GM23338 (cell line): ENCODE results near the gene PLG. TPM values are rescaled to one million over a fixed set of nuclear protein-coding genes. Genes with fewer than 3 reads are reported as not detected.
"Not testable (repeated sequence)": the region's sequence is repeated elsewhere in the genome, so short reads cannot be mapped to it uniquely, and the experiment has no call there.

Experiments used
- ATAC-seq: fragments of 200-7000 bp; cut with Tn5 transposase; 3 replicates; pipeline ENCODE4 v1.9.1; 2020
- DNase-seq: peaks from one replicate; pipeline ENCODE4 v3.0.0-alpha.2; 2015; ENCODE audit warnings: low spot score
- H2AFZ ChIP-seq: fragments of 200-600 bp; sonication (generic); 2 replicates; pipeline ENCODE4 v1.8.0; 2016; ENCODE audit warnings: antibody characterized with exemption, mild to moderate bottlenecking, moderate library complexity
- H3F3A ChIP-seq: fragments of 200-600 bp; sonication (generic); replicated peaks from 2 replicates; pipeline ENCODE4 v1.8.0; 2017; ENCODE audit warnings: antibody characterized with exemption, mixed run types, low read depth
- H3K27ac ChIP-seq: fragments of 200-600 bp; sonication (generic); 2 replicates; pipeline ENCODE4 v1.6.1; 2016; ENCODE audit warnings: low read depth
- H3K27me3 ChIP-seq: fragments of 200-600 bp; sonication (generic); 2 replicates; pipeline ENCODE4 v1.8.0; 2016; ENCODE audit warnings: mild to moderate bottlenecking, mixed run types, moderate library complexity; ENCODE audit not compliant: insufficient read depth
- H3K36me3 ChIP-seq: fragments of 200-600 bp; sonication (generic); 2 replicates; pipeline ENCODE4 v1.8.0; 2016; ENCODE audit warnings: mild to moderate bottlenecking; ENCODE audit not compliant: insufficient read depth
- H3K4me1 ChIP-seq: fragments of 200-600 bp; sonication (generic); 2 replicates; pipeline ENCODE4 v1.8.0; 2016; ENCODE audit warnings: mild to moderate bottlenecking, moderate library complexity; ENCODE audit not compliant: insufficient read depth
- H3K4me2 ChIP-seq: fragments of 200-600 bp; sonication (generic); 2 replicates; pipeline ENCODE4 v1.7.1; 2017; ENCODE audit warnings: mixed run types
- H3K4me3 ChIP-seq: fragments of 200-600 bp; sonication (generic); 2 replicates; pipeline ENCODE4 v1.6.1; 2016; ENCODE audit warnings: mixed run types
- H3K79me2 ChIP-seq: fragments of 200-600 bp; sonication (generic); replicated peaks from 2 replicates; pipeline ENCODE4 v1.8.0; 2017; ENCODE audit warnings: mild to moderate bottlenecking; ENCODE audit not compliant: insufficient read depth
- H3K9me2 ChIP-seq: fragments of 200-600 bp; sonication (generic); 2 replicates; pipeline ENCODE4 v1.8.0; 2017; ENCODE audit not compliant: insufficient read depth
- H4K20me1 ChIP-seq: fragments of 200-600 bp; sonication (generic); replicated peaks from 2 replicates; pipeline ENCODE4 v1.8.0; 2017; ENCODE audit warnings: mild to moderate bottlenecking; ENCODE audit not compliant: insufficient read depth
- H3K27ac Mint-ChIP-seq: 2 replicates; pipeline ENCODE4 v1.8.0; 2020; ENCODE audit warnings: inconsistent platforms, mild to moderate bottlenecking, moderate library complexity, mixed read lengths
- H3K27me3 Mint-ChIP-seq: 3 replicates; pipeline ENCODE4 v1.8.0; 2022; ENCODE audit warnings: low read depth, mild to moderate bottlenecking, moderate library complexity, mixed read lengths, inconsistent platforms; ENCODE audit not compliant: insufficient read depth, poor library complexity
- H3K36me3 Mint-ChIP-seq: 3 replicates; pipeline ENCODE4 v1.8.0; 2021; ENCODE audit warnings: low read depth, mild to moderate bottlenecking, inconsistent platforms, moderate library complexity, mixed read lengths
- H3K4me1 Mint-ChIP-seq: 3 replicates; pipeline ENCODE4 v1.8.0; 2020; ENCODE audit warnings: mild to moderate bottlenecking, inconsistent platforms, mixed read lengths
- H3K4me3 Mint-ChIP-seq: 3 replicates; pipeline ENCODE4 v1.8.0; 2021; ENCODE audit warnings: moderate library complexity, mild to moderate bottlenecking, inconsistent platforms, mixed read lengths
- H3K9me3 Mint-ChIP-seq: 3 replicates; pipeline ENCODE4 v1.8.0; 2020; ENCODE audit warnings: moderate library complexity, mild to moderate bottlenecking, inconsistent platforms, mixed read lengths
- CREB1 ChIP-seq: fragments of 250-450 bp; sonication (Bioruptor Pico); IDR thresholded peaks from 2 replicates; pipeline ENCODE4 v1.5.0; 2020; ENCODE audit warnings: low read depth, mild to moderate bottlenecking, moderate library complexity
- EZH2phosphoT487 ChIP-seq: fragments of 200-600 bp; sonication (generic); IDR thresholded peaks from one replicate; pipeline ENCODE4 v1.8.1; 2018; ENCODE audit warnings: antibody characterized with exemption; ENCODE audit not compliant: unreplicated experiment
- JUNB ChIP-seq: IDR thresholded peaks from one replicate; pipeline ENCODE4 v1.6.1; 2016; ENCODE audit warnings: antibody characterized with exemption; ENCODE audit not compliant: unreplicated experiment
- NANOG ChIP-seq: IDR thresholded peaks from 2 replicates; pipeline ENCODE4 v1.6.1; 2016; ENCODE audit warnings: antibody characterized with exemption, borderline replicate concordance
- polyA plus RNA-seq: library from polyadenylated mRNA; unstranded; fragments of >200 nt; fragmentation: Nextera tagmentation; extraction: Ambion mirVana; gene quantifications from 2 replicates; pipeline ENCODE4 v1.2.1, GENCODE V29; 2016
- total RNA-seq: library from RNA; depleted of rRNA; stranded (reverse); fragments of >200 nt; shearing (Covaris generic); gene quantifications from 2 replicates; pipeline ENCODE4 v1.2.3, GENCODE V29; 2014
- TF ChIP-seq, protein P1 (sequence below): IDR thresholded peaks from 2 replicates; pipeline ENCODE4 v1.6.1; 2016; ENCODE audit warnings: antibody characterized with exemption
- TF ChIP-seq, protein P2 (sequence below), 2 experiments: fragments of 200-600 bp in 1 of 2; sonication (generic) in 1 of 2; conservative IDR thresholded peaks; 2 replicates each; pipeline versions ENCODE4 v1.5.1 to v1.6.1; 2016 to 2017; ENCODE audit warnings: antibody characterized with exemption in 2 of 2, low read depth in 2 of 2, mild to moderate bottlenecking in 2 of 2, moderate library complexity in 1 of 2

Gene PLG
- total and polyA plus RNA-seq, 2 experiments from 2014 or later: not detected

DNA sequence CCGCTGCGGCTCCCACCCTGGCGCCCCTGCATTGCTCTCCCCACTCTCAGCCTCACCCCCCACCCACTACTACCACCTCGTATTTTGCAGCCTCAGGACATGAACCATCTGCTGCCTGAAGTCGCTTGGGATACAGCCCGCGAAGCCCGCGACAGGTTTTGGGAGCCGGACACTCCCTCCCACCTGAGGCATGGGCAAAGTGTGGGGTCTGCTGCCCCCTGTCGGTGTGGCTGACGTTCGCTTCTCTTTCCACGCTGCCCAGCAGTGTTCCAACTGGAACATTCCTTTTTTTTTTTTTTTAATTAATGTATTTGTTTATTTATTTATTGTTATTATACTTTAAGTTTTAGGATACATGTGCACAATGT lies 22.7 kb upstream of the PLG start:
- no peaks in the 10 kb centered on the region for H3K9me2 ChIP-seq
- DNase-seq (peak; percentile 77), ATAC-seq (peak; percentile 92)
- TF ChIP-seq, protein P1, sequence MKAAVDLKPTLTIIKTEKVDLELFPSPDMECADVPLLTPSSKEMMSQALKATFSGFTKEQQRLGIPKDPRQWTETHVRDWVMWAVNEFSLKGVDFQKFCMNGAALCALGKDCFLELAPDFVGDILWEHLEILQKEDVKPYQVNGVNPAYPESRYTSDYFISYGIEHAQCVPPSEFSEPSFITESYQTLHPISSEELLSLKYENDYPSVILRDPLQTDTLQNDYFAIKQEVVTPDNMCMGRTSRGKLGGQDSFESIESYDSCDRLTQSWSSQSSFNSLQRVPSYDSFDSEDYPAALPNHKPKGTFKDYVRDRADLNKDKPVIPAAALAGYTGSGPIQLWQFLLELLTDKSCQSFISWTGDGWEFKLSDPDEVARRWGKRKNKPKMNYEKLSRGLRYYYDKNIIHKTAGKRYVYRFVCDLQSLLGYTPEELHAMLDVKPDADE: no peak
- TF ChIP-seq JUNB (no peak), EZH2phosphoT487 (no peak), CREB1 (no peak), NANOG (no peak)
- TF ChIP-seq, protein P2, sequence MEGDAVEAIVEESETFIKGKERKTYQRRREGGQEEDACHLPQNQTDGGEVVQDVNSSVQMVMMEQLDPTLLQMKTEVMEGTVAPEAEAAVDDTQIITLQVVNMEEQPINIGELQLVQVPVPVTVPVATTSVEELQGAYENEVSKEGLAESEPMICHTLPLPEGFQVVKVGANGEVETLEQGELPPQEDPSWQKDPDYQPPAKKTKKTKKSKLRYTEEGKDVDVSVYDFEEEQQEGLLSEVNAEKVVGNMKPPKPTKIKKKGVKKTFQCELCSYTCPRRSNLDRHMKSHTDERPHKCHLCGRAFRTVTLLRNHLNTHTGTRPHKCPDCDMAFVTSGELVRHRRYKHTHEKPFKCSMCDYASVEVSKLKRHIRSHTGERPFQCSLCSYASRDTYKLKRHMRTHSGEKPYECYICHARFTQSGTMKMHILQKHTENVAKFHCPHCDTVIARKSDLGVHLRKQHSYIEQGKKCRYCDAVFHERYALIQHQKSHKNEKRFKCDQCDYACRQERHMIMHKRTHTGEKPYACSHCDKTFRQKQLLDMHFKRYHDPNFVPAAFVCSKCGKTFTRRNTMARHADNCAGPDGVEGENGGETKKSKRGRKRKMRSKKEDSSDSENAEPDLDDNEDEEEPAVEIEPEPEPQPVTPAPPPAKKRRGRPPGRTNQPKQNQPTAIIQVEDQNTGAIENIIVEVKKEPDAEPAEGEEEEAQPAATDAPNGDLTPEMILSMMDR (conservative IDR thresholded peaks at IDR 0.05; ENCODE audit: low read depth in 2 of 2): peak; percentile 67 to 87
- no peaks in the 10 kb centered on the region for H3K79me2 ChIP-seq
- H2AFZ ChIP-seq: peak overlapping the region; percentile 96
- no peaks in the 10 kb centered on the region for H3F3A ChIP-seq
- H3K4me1 Mint-ChIP-seq: no peaks in the 10 kb centered on the region
- peaks cover 9% of the 10 kb centered on the region; the same call in 2 of the 3 replicates for H3K9me3 Mint-ChIP-seq
- H3K36me3 ChIP-seq: no peaks in the 10 kb centered on the region
- no peaks in the 10 kb centered on the region for H4K20me1 ChIP-seq
- peaks cover 12% of the 10 kb centered on the region for H3K27me3 Mint-ChIP-seq
- H3K27ac ChIP-seq: no peak overlapping the region
- H3K36me3 Mint-ChIP-seq: no peaks in the 10 kb centered on the region; the same call in 2 of the 3 replicates
- no peaks in the 10 kb centered on the region for H3K4me1 ChIP-seq
- no peak overlapping the region for H3K27ac Mint-ChIP-seq
- H3K4me3 ChIP-seq: peak overlapping the region; percentile 66
- H3K4me2 ChIP-seq: peak overlapping the region; percentile 86
- peak overlapping the region; percentile 73 for H3K4me3 Mint-ChIP-seq
- H3K27me3 ChIP-seq: peaks cover 14% of the 10 kb centered on the region; the same call in 1 of the 2 replicates

DNA sequence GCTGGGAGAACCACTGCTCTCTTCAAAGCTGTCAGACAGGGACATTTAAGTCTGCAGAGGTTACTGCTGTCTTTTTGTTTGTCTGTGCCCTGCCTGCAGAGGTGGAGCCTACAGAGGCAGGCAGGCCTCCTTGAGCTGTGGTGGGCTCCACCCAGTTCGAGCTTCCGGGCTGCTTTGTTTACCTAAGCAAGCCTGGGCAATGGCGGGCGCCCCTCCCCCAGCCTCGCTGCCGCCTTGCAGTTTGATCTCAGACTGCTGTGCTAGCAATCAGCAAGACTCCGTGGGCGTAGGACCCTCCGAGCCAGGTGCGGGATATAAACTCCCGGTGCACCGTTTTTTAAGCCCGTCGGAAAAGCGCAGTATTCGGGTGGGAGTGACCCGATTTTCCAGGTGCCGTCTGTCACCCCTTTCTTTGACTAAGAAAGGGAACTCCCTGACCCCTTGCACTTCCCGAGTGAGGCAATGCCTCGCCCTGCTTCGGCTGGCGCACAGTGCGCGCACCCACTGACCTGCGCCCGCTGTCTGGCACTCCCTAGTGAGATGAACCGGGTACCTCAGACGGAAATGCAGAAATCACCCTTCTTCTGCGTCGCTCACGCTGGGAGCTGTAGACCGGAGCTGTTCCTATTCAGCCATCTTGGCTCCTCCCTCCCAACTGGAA lies 16.8 kb upstream of the PLG start:
- H3K4me3 ChIP-seq, H3K9me2 ChIP-seq, H3K4me1 ChIP-seq, H3K79me2 ChIP-seq, ATAC-seq, H4K20me1 ChIP-seq, H3K36me3 Mint-ChIP-seq, H3K27me3 Mint-ChIP-seq, H3K4me3 Mint-ChIP-seq, H3K27ac ChIP-seq, H3K27me3 ChIP-seq, H3F3A ChIP-seq, H3K36me3 ChIP-seq, H3K4me1 Mint-ChIP-seq, DNase-seq, H3K4me2 ChIP-seq, H3K27ac Mint-ChIP-seq: not testable (repeated sequence)
- peaks cover 19% of the 10 kb centered on the region; the same call in 2 of the 3 replicates for H3K9me3 Mint-ChIP-seq
- peak overlapping the region; percentile 69 for H2AFZ ChIP-seq
